ENCODE results near the gene OMP.
A peak's percentile ranks its signal among the peaks of the same experiment; 100 is the strongest.

OMP gene

GRCh38 chr11:77104727-77105126 is 2.1 kb downstream of the OMP start:
- no peak for DNase-seq (ENCODE audit: low spot score)

DNA sequence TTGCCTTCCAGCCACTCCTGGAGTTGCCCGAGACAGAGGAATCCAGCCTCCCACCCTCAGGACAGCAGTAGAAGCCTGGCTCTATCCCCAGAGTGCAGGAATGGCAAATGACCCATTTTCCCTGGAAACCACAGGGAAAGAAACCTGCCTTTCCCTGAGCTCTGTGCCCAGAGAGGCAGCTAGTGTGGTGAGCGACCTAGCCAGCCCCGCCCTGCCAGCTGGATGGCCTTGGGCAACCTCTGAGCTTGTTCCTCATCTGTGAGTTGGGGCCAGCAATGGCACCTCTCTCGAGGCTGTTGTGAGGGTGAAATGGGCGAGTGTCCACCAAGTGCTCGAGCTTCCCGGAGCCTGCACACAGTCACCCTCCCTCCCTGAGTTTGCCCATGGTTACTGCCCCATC is 3.7 kb downstream of the OMP start:
- no peak for DNase-seq (ENCODE audit: low spot score)

GRCh38 chr11:77106759-77107158 is 4.1 kb downstream of the OMP start:
- DNase-seq (ENCODE audit: low spot score), result no peak

DNA sequence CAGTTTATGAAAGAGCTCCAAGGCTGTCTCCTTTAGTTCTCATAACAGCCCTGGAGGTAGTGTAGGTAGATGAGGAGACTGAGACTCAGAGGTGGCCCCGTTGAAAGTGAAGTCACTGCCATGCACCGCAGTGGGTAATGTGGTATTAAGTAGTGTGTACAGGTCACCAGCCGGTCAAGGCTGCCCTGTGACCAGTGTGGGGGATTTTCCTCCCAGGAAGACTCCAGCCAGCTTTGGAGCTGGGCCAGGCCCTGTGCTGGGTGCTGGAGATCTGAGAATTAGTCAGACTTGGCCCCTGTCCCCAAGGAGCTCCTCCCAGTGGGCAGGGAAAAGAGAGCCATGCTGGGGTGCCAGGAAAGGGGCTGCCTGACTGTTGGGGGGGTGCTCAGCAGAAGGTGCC is 5.3 kb downstream of the OMP start:
- DNase-seq (ENCODE audit: low spot score), result no peak

- DNase-seq (ENCODE audit: low spot score), result no peak
These were observed 5.8 kb downstream of the OMP start for GRCh38 chr11:77108436-77108835.

DNA sequence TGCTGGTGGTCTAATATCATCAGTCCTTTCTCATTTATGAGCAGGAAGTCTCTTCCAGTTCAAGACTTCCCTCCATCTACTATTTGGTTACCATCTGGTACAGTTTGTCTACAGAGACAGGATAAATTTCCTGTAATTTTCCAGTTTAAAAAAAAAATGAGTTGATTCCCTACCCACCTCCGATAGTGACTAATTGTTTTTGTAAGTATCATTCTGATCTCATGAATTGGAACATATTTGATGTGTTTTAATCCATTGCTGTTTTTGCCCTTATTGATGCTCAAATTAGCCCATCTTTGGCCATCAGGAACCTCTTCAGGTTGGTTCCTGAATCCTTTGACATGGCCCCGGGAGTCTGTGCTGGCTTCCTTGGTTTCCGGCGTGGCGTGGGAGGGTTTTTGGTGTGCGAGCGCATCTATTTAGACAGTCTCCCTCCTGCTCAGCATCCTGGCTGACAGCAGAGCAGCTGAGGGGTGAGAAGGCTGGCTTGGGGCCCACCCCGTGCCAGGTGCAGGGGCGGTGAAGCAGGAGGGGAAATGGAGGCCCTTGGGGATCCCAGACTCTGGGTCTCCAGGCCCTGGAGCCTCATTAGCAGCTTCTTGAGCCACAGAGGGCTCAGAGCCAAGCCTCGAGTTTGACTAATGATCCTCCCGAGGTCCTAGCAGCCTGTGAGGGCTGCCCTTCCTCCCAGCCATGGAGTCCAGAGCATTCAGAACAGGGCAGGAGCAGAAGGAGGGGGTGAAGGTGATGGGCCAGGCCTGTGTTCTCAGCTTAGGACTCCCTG is 6.8 kb downstream of the OMP start:
- no peak for DNase-seq (ENCODE audit: low spot score)

DNA sequence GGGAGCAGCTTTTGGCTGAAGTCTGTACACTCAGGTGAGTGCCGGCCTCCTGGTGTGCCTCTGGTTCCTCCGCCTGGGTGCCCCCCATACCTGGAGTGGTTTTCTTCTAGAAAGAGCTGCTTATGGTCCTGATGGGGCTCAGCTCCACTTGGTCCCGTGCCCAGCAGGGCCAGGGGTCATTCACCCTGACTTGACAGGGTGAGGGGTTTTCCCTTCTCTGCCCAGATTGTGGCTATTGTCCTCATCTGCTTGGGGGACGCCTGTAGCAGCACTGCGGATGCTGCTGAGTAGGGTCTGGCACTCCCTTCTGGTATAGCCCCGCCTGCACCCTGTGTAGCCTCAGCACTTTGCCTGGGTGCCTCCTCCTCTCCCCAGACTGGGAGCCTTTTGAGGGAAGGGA is 8.2 kb downstream of the OMP start:
- no peak for DNase-seq (ENCODE audit: low spot score)

- no peak for DNase-seq (ENCODE audit: low spot score)
These were observed 8.6 kb downstream of the OMP start for GRCh38 chr11:77111277-77111676.

DNA sequence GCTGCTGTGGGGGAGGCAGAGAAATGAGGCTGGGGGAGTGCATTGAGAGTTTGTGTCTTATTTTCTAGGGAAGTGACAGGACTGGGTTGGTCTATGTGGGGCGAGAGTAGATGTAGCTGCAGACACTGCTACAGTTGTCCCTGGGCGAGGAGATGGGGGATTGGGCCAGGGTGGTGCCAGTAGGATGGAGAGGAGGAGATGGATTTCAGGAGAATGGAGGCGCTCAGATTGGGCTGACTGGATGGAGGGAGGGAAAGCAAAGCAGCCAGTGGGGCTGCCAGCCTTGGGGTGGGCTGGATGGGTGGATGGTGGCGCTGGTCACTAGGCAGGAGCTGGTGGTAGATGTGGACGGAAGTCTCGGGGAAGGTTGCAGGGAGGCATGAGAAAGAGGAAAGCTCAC is 9.3 kb downstream of the OMP start:
- no peak for DNase-seq (ENCODE audit: low spot score)

- no peak for DNase-seq (ENCODE audit: low spot score)
These were observed 10.2 kb downstream of the OMP start for GRCh38 chr11:77112641-77113381.

DNA sequence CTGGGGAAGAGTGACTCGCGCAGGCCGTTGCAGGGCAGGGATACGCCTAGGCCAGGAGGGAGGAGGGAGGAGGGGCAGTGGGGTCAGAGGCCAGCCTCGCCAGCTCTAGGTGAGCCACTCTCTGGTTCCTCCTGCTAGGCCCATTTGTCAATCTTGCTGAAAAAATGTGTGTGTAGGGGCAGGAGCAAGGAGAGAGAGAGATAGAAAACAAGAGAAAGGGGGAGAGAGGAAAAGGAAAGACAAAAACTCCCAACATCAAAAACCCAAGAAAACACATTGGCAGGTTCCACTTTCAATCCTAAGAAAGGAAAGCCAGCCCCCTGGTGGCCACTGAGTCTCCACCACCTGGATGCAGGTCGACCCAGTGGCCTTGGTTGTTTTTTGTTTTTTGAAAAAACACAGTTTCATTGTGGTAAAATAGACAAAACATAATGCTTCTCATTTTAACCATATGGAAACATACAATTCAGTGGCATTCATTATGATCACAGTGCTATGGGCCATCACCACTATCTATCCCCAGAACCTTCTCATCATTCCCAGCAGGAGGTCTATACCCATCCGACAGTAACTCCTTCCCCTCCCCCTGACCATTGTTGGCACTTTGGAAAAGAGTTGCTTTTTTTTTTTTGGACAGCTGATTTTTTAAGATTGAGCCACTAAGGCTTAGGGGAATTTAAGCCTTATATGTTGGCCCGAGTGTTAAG is 10.9 kb downstream of the OMP start:
- DNase-seq (ENCODE audit: low spot score), result peak; percentile 53

DNA sequence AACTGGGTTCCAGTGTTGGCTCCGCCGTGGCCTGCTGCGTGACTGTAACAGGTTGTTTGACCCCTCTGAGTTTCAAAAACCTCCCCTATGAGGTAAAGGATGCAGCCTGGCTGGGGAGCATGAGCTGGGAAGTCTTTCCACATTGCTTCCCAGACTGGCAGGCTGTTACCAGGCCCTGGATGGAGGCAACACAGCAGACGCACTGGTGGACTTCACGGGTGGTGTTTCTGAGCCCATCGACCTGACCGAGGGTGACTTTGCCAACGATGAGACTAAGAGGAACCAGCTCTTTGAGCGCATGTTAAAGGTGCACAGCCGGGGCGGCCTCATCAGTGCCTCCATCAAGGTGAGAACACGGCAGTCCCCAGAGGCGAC is 11.4 kb downstream of the OMP start:
- DNase-seq (ENCODE audit: low spot score), result no peak

- DNase-seq (ENCODE audit: low spot score), result no peak
These were observed 12.6 kb downstream of the OMP start for GRCh38 chr11:77115181-77115611.

DNA sequence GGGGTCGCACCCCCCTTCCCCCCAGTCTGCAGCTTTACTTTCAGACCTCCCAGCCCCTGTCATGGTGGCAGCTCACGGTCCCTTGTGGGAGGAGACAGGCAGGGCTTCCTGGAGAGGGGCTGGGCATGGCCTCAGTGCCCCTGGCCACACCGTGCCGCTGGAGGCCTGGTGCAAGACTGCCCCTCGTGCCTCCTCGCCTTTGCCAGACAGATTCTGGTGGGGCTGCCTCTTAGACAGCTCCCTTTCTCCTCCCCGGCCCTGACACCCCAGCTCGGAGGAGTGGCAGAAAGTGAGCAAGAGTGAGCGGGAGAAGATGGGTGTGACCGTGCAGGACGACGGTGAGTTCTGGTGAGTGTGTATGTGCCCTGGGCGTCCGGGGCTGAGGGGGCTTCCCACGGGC is 13.3 kb downstream of the OMP start:
- no peak for DNase-seq (ENCODE audit: low spot score)

- no peak for DNase-seq (ENCODE audit: low spot score)
These were observed 14.9 kb downstream of the OMP start for GRCh38 chr11:77117492-77117891.

DNA sequence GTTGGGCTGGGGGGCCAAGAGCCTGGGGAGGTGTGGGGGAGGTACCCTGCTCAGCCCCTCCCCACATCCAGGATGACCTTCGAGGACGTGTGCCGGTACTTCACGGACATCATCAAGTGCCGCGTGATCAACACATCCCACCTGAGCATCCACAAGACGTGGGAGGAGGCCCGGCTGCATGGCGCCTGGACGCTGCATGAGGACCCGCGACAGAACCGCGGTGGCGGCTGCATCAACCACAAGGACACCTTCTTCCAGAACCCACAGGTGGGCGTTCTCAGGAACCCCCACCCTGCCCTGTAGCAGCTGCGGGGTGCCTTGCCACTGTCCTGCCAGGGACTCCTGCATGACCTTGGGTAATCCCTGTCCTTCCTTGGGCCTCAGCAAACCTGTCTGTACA is 15.4 kb downstream of the OMP start:
- no peak for DNase-seq (ENCODE audit: low spot score)

- DNase-seq (ENCODE audit: low spot score), result no peak
These were observed 16.3 kb downstream of the OMP start for GRCh38 chr11:77118971-77119370.

GRCh38 chr11:77119531-77119936 is 16.9 kb downstream of the OMP start:
- DNase-seq (ENCODE audit: low spot score), result no peak

GRCh38 chr11:77120571-77120970 is 17.9 kb downstream of the OMP start:
- DNase-seq (ENCODE audit: low spot score), result no peak

GRCh38 chr11:77121096-77121640 is 18.5 kb downstream of the OMP start:
- DNase-seq (ENCODE audit: low spot score), result no peak

GRCh38 chr11:77121876-77122575 is 19.4 kb downstream of the OMP start:
- no peak for DNase-seq (ENCODE audit: low spot score)

DNA sequence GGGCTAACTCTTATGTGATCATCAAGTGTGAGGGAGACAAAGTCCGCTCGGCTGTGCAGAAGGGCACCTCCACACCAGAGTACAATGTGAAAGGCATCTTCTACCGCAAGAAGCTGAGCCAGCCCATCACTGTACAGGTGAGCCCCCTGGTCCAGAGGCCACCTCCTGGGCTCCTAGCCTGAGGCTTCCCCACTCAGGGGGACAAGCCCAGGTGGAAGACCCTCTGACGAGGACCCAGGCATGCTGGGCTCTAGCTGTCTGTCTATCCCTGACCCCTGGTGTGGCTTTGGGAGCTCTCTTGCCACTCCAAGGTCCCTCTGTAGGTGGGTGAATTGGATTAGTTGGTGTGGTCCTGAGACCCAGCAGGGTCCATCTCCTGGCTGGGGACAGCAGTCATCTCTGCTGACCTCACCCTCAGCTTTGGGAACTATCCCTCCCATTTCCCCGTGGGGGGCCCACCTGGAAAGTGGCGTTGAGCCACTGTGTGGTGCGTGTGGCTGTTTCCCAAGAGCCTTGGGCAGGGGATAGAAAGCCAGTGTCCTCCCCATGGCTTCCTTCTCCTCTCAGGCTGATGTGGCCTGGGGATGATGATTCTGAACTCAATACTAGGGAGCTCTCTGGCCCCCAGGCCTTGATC is 20.1 kb downstream of the OMP start:
- DNase-seq (ENCODE audit: low spot score), result no peak

Measured in hematopoietic multipotent progenitor cell treated with erythropoietin and hydrocortisone succinate and interleukin-3 and kit ligand, for 17 days (in vitro differentiated cells).